VCaP (cell line): ENCODE measurements around the gene BEND2.

ENCODE experiments used
- H3K27ac ChIP-seq: fragments of 450-650 bp; 2 replicates; pipeline ENCODE4 v1.5.1; 2017
- CTCF ChIP-seq: fragments of 450-650 bp; conservative IDR thresholded peaks from 2 replicates; pipeline ENCODE4 v1.5.1; 2017; ENCODE audit warnings: mild to moderate bottlenecking, moderate library complexity

Gene BEND2

GRCh38 chrX:18203631-18204030, 17.1 kb downstream of the BEND2 start:
- no peak overlapping the region for H3K27ac ChIP-seq
- TF ChIP-seq CTCF = no peak

- no peak overlapping the region for H3K27ac ChIP-seq
- no peak; the same call in 1 of the 2 replicates for TF ChIP-seq CTCF
These were observed 26.0 kb downstream of the BEND2 start for GRCh38 chrX:18194688-18195087.

- H3K27ac ChIP-seq = no peak overlapping the region
- TF ChIP-seq CTCF = no peak
These were observed 41.2 kb downstream of the BEND2 start for GRCh38 chrX:18179446-18179845.

GRCh38 chrX:18174971-18175370, 45.7 kb downstream of the BEND2 start:
- H3K27ac ChIP-seq = no peak overlapping the region
- no peak for TF ChIP-seq CTCF

- TF ChIP-seq CTCF = no peak
- no peak overlapping the region for H3K27ac ChIP-seq
These were observed 46.5 kb downstream of the BEND2 start for GRCh38 chrX:18174209-18174608.

- TF ChIP-seq CTCF = no peak
These were observed 47.0 kb downstream of the BEND2 start for GRCh38 chrX:18173494-18174180.

GRCh38 chrX:18172970-18173369, 47.7 kb downstream of the BEND2 start:
- no peak for TF ChIP-seq CTCF
- no peak overlapping the region for H3K27ac ChIP-seq

More at GRCh38 chrX:18173494-18174180, 47.0 kb downstream of the BEND2 start:
- H3K27ac ChIP-seq = no peak overlapping the region
